Omental fat pad (tissue), 4 donors: ENCODE results near the gene SLC7A1. TPM values are rescaled to one million over a fixed set of nuclear protein-coding genes. Genes with fewer than 3 reads are reported as not detected.

ENCODE experiments used
- ATAC-seq: fragments of 150-250 bp; one replicate; pipeline ENCODE4 v1.9.1; 2016; ENCODE audit warnings: mild to moderate bottlenecking, moderate library complexity; ENCODE audit not compliant: low FRiP score
- DNase-seq: peaks from one replicate; pipeline ENCODE4 v3.0.0-alpha.2; 2019; ENCODE audit warnings: low spot score
- CTCF ChIP-seq, 3 donors: fragments of 450-650 bp; IDR thresholded peaks; one replicate each; pipeline ENCODE4 v1.5.1; 2016 to 2017; ENCODE audit warnings: antibody characterized with exemption in 3 of 3, mild to moderate bottlenecking in 3 of 3, moderate library complexity in 2 of 3
- total RNA-seq, 4 donors: library from RNA; depleted of rRNA; stranded (reverse); fragments of >200 nt; gene quantifications; one replicate each; pipeline ENCODE4 v1.1.0, GENCODE V29; 2016

SLC7A1 gene
- total RNA-seq, 4 donors from 2014 or later, result 18.5 to 60.5 (median 25.8) TPM

- ATAC-seq (no peak), DNase-seq (no peak)
- TF ChIP-seq CTCF (IDR thresholded peaks at IDR 0.05), result no peak
These were observed 26.0 kb downstream of the SLC7A1 start for GRCh38 chr13:29569253-29570050.

- ATAC-seq (no peak), DNase-seq (no peak)
- TF ChIP-seq CTCF (IDR thresholded peaks at IDR 0.05), result no peak
These were observed 26.8 kb downstream of the SLC7A1 start for GRCh38 chr13:29568731-29569130.

- DNase-seq (no peak), ATAC-seq (no peak)
- no peak for TF ChIP-seq CTCF (IDR thresholded peaks at IDR 0.05)
These were observed 28.1 kb downstream of the SLC7A1 start for GRCh38 chr13:29567411-29567810.

GRCh38 chr13:29566206-29566605, 29.3 kb downstream of the SLC7A1 start:
- ATAC-seq (no peak), DNase-seq (no peak)
- no peak for TF ChIP-seq CTCF (IDR thresholded peaks at IDR 0.05)

GRCh38 chr13:29564818-29565217, 30.7 kb downstream of the SLC7A1 start:
- DNase-seq, result no peak
- no peak for ATAC-seq
- no peak for TF ChIP-seq CTCF (IDR thresholded peaks at IDR 0.05)

GRCh38 chr13:29564373-29564772, 31.1 kb downstream of the SLC7A1 start:
- TF ChIP-seq CTCF (IDR thresholded peaks at IDR 0.05), result no peak
- DNase-seq (no peak), ATAC-seq (no peak)

- TF ChIP-seq CTCF (IDR thresholded peaks at IDR 0.05), result no peak
- DNase-seq (no peak), ATAC-seq (no peak)
These were observed 31.5 kb downstream of the SLC7A1 start for GRCh38 chr13:29563941-29564340.
